GM18519 (cell line): Measurements from ENCODE around the gene SIGLEC9.

Experiments
- ATAC-seq: cut with Tn5 transposase; IDR thresholded peaks from one replicate; pipeline ENCODE4 v1.9.1; 2021; ENCODE audit warnings: mild to moderate bottlenecking, moderate library complexity; ENCODE audit not compliant: unreplicated experiment, low FRiP score

Gene SIGLEC9

DNA sequence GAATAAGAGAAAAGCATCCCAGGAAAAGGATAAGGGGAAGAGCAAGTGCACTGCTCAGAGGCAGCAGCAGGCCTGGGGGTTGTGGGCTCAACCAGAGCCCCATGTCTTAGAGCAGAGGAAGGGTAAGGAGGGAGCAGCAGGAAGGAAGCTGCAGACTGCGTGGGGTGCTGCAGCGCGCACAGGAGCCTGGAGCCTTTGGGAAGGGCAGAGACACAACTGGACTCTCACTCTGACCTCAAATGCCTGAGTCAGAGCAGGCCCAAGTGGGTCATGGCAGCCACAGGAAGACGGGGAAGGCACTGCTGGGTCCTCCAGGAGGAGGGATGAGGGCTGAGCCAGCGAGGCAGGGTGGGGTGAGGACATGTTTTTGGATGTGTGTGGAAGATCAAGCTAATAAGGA, 49.0 kb downstream of the SIGLEC9 start:
- no peak for ATAC-seq

DNA sequence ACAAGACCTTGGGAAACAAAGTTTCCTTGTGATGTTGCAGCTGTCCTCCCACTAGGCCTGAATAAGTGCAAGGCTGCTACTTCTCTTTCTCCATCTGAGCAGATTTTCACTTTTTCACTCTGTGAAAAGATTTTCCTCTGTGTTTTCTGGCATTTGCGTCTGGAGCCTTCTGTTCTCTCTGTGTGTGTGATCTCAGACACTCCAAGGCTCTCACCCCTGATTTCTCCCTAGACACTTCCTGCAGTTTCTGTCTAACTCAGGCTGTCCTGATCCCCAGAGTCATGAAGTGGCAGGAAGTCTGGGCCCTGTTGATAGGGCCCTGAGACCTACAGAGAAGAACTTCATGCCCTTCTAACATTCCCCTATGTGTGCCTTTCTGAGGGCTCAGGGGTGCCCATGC, 54.5 kb downstream of the SIGLEC9 start:
- no peak for ATAC-seq
